Tibial artery (tissue), 4 donors: ENCODE measurements around the gene HOXA7.
A peak's percentile ranks its signal among the peaks of the same experiment; 100 is the strongest.

Experiments used
- DNase-seq, 2 donors: peaks; one replicate each; pipeline ENCODE4 v3.0.0-alpha.2; 2019
- H3K27ac ChIP-seq, 2 donors: fragments of 200-600 bp; sonication (generic) in 1 of 2; 1 replicate in 1 of 2; 2 replicates in 1 of 2; pipeline ENCODE4 v1.5.1; 2018 to 2019; ENCODE audit warnings: mild to moderate bottlenecking in 1 of 2
- H3K27me3 ChIP-seq, 2 donors: fragments of 200-600 bp; sonication (generic) in 1 of 2; one replicate each; pipeline versions ENCODE4 v1.5.1 to v1.6.0; 2016 to 2019
- H3K36me3 ChIP-seq, 3 donors: fragments of 200-600 bp; sonication (generic) in 2 of 3; one replicate each; pipeline ENCODE4 v1.5.1; 2016 to 2019; ENCODE audit warnings: mild to moderate bottlenecking in 2 of 3
- H3K4me1 ChIP-seq, 4 donors: fragments of 200-600 bp; sonication (generic) in 2 of 4; 1 replicate in 3 of 4; 2 replicates in 1 of 4; pipeline ENCODE4 v1.5.1; 2016 to 2019
- H3K4me3 ChIP-seq, 2 donors: fragments of 200-600 bp; sonication (generic) in 1 of 2; 1 replicate in 1 of 2; 2 replicates in 1 of 2; pipeline ENCODE4 v1.5.1; 2018 to 2019; ENCODE audit warnings: mild to moderate bottlenecking in 2 of 2
- H3K9me3 ChIP-seq, 3 donors: fragments of 200-600 bp; sonication (generic) in 1 of 3; one replicate each; pipeline ENCODE4 v1.5.1; 2016 to 2019
- CTCF ChIP-seq, 2 experiments: fragments of 200-600 bp in 1 of 2; fragments of 450-650 bp in 1 of 2; IDR thresholded peaks; one replicate each; pipeline ENCODE4 v1.5.1; 2017 to 2019; ENCODE audit warnings: antibody characterized with exemption in 2 of 2, mild to moderate bottlenecking in 1 of 2, moderate library complexity in 1 of 2
- intact Hi-C: fragments of 100-400 bp; cut with DNase I; formaldehyde crosslinking; loops from one replicate; pipeline ENCODE4 v1.15.0; 2023; ENCODE audit warnings: low total_unique reads

HOXA7 gene

GRCh38 chr7:27198871-27199801, 42.7 kb upstream of the HOXA7 start:
- Histone ChIP-seq H3K4me1 (peaks cover 0 to 37% (median 15%) of the 10 kb centered on the region in 4 donors), H3K9me3 (no peaks in the 10 kb centered on the region), H3K36me3 (no peaks in the 10 kb centered on the region), H3K4me3 (peak overlapping the region; percentile 35 to 44), H3K27ac (no peak overlapping the region), H3K27me3 (peaks cover 4 to 97% of the 10 kb centered on the region in 2 donors)
- intact Hi-C loops = loop anchor here (10.0 kb wide), 2 partner anchors 726 to 896 kb away; no protein-coding TSS in a partner anchor
- TF ChIP-seq CTCF (IDR thresholded peaks at IDR 0.05) = no peak
- peak in 1 of 2 donors; percentile 66 for DNase-seq

- Histone ChIP-seq H3K27ac (no peak overlapping the region), H3K9me3 (no peaks in the 10 kb centered on the region), H3K4me3 (peak overlapping the region in 1 of 2 donors; percentile 44), H3K27me3 (peaks cover 4 to 97% of the 10 kb centered on the region in 2 donors), H3K4me1 (peaks cover 0 to 38% (median 15%) of the 10 kb centered on the region in 4 donors), H3K36me3 (no peaks in the 10 kb centered on the region)
- intact Hi-C loops = loop anchor here (10.0 kb wide), 2 partner anchors 727 to 897 kb away; no protein-coding TSS in a partner anchor
- no peak for TF ChIP-seq CTCF (IDR thresholded peaks at IDR 0.05)
- peak in 1 of 2 donors; percentile 57 for DNase-seq
Observed at GRCh38 chr7:27198138-27198841, 41.8 kb upstream of the HOXA7 start.

- Histone ChIP-seq H3K36me3 (no peaks in the 10 kb centered on the region), H3K4me3 (no peak overlapping the region), H3K4me1 (peaks cover 0 to 45% (median 22%) of the 10 kb centered on the region in 4 donors), H3K9me3 (no peaks in the 10 kb centered on the region), H3K27ac (no peak overlapping the region), H3K27me3 (peaks cover 4 to 96% of the 10 kb centered on the region in 2 donors)
- no peak for TF ChIP-seq CTCF (IDR thresholded peaks at IDR 0.05)
- DNase-seq = no peak
- intact Hi-C loops = loop anchor here (10.0 kb wide), 2 partner anchors 727 to 897 kb away; no protein-coding TSS in a partner anchor
Observed at GRCh38 chr7:27197137-27198042, 40.9 kb upstream of the HOXA7 start.

DNA sequence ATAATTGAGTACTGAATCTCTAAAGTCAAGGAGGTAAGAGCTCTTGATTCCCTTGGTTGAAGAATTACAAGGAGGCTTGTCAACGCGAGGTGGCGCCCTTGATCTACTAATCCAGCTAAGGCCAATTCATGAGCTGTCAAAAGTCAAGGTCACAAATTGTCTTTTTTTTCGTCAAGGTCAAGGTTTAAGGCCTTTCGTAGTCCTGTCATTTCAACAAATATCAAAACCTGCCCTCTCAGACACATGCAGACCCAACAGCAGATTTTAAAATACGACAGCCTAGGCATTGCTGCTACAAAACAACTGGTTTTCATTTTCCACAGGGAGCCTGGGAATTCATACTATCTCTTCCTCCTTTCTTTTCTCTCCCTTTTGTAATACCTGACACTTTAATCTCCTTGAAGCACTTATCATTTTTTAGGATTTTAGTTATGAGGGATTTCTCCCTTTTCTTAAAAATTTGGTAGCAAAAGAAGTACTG, 39.9 kb upstream of the HOXA7 start:
- Histone ChIP-seq H3K4me3 (no peak overlapping the region), H3K36me3 (no peaks in the 10 kb centered on the region), H3K4me1 (peaks cover 0 to 44% (median 20%) of the 10 kb centered on the region in 4 donors), H3K9me3 (no peaks in the 10 kb centered on the region), H3K27ac (no peak overlapping the region), H3K27me3 (peaks cover 4 to 96% of the 10 kb centered on the region in 2 donors)
- intact Hi-C loops = loop anchor here (10.0 kb wide), 2 partner anchors 728 to 898 kb away; no protein-coding TSS in a partner anchor
- peak; percentile 67 to 69 for TF ChIP-seq CTCF (IDR thresholded peaks at IDR 0.05)
- DNase-seq = peak; percentile 88 to 89
